NB4 (cell line): Measurements from ENCODE around the gene EEF1AKMT3.

Experiments used
- MYC ChIP-seq: IDR thresholded peaks from 2 replicates; pipeline ENCODE4 v1.6.1; 2011; ENCODE audit warnings: low read depth, low read length
- POLR2A ChIP-seq: IDR thresholded peaks from 2 replicates; pipeline ENCODE4 v1.6.1; 2011; ENCODE audit warnings: mild to moderate bottlenecking; ENCODE audit not compliant: insufficient read length; ENCODE audit errors: extremely low read depth
- TF ChIP-seq, protein P1 (sequence below): IDR thresholded peaks from one replicate; pipeline ENCODE4 v1.5.1; 2012; ENCODE audit warnings: low read depth, low read length
- TF ChIP-seq, protein P2 (sequence below): IDR thresholded peaks from 2 replicates; pipeline ENCODE4 v1.6.1; 2011; ENCODE audit warnings: low read depth, low read length

DNA sequence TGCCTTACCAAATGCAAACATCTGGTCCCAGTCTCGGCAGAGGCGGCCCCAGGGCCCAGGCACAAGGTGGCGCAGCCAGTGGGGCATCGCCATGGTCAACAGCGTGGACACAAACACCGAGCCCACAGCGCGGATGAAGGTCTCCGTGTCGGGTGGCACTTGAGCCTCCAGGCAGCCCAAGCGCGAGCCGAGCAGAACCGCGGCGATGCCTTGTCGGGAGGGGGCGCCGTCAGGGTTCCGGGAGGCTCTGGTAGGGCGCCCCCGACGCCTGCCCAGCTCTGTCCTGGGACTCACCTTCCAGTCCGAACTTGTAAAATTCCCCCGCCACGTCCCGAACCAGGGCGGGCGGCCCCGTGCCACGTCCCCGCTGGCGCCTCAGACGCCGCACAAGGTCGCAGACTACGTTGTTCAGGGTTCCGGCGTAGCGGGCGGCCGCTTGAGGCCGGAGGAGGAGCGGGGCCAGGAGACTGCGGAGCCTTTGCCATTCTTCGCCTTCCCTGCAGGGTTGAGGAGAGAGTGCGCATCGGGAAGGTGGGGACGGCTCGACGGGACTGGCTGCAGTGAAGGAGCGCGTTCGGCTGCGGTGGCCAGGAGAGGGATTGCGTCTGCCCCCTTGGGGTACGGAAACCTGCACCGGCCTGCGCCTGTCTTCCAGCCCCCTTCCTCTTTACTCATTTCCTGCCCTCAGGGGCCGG, 7.3 kb upstream of the EEF1AKMT3 start:
- TF ChIP-seq, protein P1, sequence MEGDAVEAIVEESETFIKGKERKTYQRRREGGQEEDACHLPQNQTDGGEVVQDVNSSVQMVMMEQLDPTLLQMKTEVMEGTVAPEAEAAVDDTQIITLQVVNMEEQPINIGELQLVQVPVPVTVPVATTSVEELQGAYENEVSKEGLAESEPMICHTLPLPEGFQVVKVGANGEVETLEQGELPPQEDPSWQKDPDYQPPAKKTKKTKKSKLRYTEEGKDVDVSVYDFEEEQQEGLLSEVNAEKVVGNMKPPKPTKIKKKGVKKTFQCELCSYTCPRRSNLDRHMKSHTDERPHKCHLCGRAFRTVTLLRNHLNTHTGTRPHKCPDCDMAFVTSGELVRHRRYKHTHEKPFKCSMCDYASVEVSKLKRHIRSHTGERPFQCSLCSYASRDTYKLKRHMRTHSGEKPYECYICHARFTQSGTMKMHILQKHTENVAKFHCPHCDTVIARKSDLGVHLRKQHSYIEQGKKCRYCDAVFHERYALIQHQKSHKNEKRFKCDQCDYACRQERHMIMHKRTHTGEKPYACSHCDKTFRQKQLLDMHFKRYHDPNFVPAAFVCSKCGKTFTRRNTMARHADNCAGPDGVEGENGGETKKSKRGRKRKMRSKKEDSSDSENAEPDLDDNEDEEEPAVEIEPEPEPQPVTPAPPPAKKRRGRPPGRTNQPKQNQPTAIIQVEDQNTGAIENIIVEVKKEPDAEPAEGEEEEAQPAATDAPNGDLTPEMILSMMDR, result peak; percentile 35
- TF ChIP-seq POLR2A, result no peak
- TF ChIP-seq, protein P2, sequence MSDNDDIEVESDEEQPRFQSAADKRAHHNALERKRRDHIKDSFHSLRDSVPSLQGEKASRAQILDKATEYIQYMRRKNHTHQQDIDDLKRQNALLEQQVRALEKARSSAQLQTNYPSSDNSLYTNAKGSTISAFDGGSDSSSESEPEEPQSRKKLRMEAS, result no peak
- no peak for TF ChIP-seq MYC
